ENCODE measurements around the gene AKT1S1. TPM values are rescaled to one million over a fixed set of nuclear protein-coding genes. Genes with fewer than 3 reads are reported as not detected.

Gene AKT1S1
- polyA plus RNA-seq, 1 donor, result 26.1 TPM

DNA sequence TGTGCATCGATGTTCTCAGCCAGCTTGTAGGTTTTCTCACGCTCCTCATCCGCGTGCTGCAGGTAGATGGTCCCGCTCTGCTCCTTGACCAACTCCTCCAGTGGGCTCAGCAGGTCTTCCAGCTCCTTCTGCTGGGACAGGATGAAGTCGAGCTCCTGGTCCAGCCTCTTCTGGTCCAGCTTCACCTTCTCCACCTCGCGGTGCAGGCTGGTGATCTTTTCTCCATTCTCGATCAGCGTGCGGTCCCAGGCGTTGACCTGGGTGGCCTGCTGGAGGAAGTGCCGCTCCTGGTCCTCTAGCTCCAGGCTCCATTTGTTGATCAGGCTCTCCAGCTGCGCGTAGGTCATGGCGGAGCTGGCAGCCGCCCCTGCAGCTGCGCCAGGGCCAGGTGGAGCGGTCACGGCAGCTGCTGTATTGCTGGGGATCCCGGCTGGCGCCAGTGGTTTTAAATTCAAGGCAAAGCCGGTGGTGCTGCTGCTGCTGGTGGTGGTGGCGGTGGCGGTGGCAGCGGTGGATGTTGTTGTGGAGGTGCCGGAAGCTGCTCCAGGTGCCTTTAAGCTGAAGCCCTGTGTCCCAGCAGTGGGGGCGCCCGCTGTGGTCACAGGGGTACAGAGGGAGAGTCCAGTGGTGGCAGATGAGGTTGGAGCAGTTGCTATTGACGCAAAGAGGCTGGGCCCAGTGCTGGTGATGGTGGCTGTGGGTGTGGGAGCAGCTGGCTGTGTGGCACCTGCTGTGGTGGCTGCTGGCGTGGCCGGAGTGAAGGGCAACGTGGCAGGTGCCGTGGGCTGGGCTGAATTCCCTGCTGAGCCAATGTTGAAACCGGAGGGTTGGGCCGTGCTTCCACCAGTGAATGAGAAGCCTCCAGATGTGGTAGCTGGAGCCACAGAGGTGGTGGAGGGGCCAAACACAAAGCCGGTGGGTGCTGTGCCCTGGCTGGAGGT is 31.6 kb upstream of the AKT1S1 start:
- DNase-seq, result no peak

DNA sequence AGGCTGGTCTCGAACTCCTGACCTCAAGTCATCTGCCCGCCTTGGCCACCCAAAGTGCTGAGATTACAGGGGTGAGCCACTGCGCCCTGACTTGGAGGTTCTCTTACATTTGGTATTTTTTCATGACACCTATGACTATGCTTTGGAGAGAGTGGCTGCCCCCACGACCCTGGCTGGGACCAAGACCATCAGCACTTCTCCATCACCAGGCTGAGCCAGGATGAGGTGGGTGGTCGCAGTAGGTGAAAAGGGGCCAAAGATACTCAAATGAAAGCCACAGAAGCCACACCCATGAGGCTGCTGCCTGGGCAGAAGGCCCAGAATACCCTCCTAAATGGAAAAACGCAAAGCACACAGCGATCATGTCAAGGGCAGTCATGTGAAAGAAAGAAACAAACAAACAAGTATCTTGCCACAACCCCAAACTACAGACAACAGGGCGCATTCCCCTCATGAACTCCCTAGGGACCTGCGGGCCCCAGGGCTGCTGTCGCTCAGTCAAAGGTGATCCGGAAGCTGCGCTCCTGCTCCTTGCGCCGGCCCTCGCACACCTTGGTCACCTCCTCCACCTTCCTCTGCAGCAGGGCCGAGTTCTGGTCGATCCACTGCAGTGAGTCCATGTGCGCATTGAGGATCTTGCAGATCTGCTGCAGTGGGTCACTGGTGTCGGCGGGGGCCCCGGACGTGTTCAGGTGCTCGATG is 30.7 kb upstream of the AKT1S1 start:
- DNase-seq, result no peak

DNA sequence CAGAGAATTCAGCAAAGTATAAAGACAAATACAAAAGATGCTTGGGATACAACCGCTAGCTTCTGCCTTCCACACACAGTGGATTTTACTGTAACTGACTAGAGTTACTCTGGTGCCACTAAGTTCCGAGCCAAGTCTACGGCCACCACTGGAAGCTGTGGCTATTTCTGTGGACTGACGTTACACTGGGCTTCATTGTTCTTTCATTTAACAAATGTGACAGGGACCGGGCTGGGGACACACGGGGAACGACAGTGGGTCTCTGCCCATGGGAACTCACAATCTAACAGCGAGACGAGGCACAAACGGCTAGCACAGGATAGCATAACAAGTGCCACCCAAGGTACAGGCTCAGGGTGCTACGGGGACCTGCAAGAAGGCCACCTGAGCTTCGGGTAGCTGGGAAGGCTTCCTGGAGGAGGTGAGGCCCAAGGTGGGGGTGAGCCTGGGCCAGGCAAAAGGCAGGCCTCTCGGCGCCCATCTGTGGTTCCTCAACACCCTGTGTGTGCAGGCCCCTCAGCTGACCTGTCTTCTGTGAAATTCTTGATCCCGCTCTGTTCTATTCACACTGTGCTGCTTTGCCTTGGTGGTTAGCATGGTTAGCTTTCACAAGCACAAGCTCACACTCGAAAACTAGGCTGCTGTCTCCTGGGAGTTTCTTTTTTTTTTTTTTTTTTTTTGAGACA is 29.9 kb upstream of the AKT1S1 start:
- DNase-seq, result no peak

DNA sequence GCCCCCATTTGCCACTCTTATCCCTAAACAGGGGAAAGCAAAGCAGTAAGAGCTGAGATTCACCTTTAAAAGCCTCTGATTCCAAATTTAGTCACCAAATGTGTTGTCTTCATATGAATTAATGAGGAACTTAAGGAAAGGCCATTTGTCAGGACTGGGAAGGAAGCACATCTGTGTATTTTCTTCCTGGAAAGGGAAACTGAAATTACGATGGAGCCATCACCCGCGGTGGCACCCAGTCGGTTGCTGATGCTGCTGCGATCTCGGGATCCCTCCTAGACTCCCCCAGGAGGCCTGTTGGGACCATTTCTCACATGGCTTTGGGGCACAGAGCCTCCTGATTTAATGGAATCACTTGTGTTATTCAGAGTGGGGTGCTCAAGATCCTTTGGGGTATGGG is 27.0 kb upstream of the AKT1S1 start:
- no peak for DNase-seq

DNA sequence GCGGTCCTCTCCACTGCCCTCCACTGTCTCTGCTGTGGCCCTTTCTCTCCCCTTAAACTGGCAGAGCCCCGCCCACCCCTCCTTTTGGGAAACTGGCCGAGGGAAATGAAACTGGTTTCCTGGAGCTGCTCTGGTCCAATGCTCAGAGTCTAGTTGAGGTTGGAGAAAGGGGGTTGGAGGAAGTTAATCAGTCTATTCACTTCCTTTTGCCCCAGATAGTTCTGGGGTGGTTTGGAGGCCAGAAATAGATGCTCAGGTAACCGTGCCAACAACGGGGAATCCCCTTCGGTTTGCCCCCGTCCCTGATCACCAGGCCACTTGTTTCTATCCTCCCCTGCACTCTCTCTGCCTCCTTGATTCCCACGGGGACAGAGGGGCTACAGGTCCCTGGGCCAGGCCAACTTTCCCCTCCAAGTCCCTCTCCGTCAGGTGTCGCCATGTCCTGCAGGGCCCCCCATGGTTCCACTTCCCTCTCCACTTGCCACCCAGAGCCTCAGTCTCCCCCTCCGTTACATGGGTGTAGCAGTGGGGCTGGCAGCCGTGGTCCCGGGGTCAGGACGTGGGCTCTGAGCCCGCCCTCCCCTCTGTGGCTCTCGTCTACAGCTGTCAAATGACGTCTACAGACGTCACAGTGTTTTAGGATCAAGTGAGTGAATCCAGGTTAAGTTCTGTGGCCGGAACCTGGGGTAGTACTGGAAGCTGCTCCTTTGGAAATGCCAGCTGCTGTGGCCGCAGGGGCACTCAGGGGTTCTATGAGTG is 19.9 kb upstream of the AKT1S1 start, which contains the start of gene IL4I1:
TSS of gene IL4I1 (minus strand) at position 25 of the 759 bp plus-strand sequence. CDS start 727 bp downstream, outside the sequence.
- peak; percentile 26 for DNase-seq

DNA sequence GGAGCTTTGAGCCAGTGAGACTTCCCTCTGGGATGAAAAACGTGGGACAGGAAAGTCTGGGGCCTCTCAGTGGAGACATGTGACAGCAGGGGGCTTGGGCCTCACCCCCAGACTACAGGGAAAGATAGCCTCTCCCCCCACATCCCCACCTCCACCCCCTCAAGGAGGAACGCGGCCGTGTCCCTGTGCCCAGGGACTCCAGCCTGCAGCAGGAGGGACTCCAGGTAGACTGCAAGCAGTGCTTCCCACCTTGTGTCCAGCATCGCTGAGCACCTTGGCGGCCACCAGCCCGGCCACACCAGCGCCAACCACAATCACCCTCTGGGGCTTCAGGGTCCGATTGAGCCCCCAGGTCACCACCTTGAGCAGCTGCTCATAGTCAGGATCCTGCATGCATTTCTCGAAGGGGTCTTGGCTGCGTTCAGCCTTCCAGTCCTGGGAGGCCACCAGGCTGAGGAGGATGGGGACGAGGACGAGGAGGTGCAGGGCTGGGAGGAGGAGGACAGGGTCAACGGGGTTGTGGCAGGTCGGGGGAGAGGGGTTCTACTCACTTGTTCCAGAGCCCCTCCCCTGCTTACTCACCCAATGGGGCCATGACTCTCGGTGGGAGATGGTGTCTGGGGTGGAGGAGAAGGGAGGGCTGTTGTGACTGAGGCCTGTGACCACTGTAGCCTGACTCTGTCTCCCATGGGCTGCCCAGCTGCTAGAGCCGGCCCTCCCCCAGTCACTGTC is 18.6 kb upstream of the AKT1S1 start:
- DNase-seq, result no peak

DNA sequence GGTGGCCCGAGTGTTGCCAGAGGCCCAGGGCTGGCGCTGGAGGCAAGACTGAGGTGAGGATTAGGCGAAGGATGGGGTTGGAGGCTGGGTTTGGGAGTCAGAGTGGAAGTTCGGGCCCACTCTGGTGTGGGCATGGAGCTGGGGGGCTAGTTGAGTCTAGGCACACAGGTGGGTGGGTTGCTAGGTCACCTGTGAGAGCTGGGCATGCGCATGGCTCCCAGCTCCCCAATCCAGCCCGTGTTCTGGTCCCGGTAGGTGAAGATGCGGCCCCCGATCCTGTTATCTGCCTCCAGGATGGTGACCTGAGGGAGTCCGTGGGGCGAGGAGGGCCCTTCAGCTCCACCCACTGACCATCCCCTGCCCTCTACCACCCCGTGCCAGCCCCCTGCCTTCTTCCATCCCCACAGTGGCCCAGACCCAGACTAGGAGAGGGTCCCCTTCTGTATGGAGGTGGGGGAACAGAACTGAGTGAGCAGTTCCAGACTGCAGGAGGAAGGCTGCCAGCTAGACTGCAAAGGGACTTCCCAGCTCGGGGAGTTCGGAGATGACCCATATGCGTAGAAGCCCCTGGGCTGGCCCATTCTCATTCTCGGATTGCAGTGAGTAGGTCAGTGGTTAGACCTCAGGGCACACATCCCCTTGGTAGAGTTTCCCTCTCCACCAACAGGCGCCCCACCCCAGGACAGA is 17.9 kb upstream of the AKT1S1 start:
- DNase-seq, result no peak

DNA sequence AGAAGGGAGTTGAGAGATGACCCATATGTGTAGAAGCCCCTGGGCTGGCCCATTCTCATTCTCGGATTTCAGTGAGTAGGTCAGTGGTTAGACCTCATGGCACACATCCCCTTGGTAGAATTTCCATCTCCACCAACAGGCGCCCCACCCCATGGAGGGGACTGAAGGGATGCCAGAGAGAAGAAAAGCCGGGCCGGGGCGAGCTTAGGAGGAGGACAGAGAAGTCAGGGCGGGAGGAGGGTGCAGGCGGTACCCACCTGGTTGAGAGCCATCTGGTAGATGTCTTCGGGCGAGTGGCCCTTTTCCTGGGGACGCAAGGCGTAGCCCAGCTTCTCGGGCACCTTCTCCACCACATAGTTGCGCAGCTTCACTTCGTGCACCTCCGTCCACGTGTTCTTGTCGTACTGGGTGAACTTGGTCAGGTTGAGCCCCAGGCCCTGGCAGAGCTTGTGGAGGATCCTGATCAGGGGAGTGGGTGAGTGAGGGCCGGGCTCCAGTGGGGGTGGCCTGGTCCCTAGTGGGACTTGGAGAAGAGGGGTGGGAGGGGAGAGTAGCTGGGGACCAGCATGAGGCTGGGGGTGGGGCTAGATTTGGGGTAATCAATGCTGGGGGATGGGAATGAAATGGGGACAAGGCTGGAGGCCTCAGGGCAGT is 17.0 kb upstream of the AKT1S1 start:
- no peak for DNase-seq

DNA sequence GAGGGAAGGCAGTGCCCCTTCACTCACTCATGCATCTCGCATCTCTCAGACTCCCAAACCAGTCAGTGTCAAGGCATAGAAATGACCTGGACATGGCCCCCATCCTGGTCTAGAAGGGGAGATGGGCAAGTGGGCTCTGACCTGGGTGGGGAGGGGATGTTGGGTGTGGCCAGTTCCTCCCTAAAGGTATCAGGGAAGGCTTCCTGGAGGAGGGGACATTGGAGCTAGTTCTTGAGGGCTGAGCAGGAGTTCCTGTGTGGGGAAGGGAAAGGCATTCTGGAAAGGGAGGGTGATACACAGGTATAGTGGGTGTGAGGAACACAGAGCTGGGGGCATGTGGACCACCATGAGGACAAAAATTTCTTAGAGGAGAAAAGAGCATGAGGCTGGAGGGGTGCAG is 15.6 kb upstream of the AKT1S1 start:
- DNase-seq, result no peak

DNA sequence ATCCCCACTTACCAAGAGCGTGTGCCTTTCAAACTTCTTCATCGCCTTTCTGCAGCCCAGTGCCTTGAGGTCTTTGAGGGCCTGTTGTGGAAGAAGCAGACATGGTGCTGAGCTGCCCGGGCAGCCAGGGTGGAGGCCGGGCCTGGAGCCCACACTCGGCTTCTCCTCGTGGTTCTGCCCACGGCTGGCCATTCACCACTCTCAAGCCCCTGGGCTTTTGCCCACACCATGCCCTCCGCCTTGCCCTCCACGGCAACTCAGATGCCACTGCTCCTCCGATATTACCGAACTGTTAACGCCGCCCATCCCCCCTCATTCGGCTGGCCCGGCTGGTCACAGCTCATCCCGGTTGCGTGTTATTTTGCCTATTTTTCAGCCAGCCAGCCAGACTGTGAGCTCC is 14.2 kb upstream of the AKT1S1 start:
- DNase-seq, result no peak

DNA sequence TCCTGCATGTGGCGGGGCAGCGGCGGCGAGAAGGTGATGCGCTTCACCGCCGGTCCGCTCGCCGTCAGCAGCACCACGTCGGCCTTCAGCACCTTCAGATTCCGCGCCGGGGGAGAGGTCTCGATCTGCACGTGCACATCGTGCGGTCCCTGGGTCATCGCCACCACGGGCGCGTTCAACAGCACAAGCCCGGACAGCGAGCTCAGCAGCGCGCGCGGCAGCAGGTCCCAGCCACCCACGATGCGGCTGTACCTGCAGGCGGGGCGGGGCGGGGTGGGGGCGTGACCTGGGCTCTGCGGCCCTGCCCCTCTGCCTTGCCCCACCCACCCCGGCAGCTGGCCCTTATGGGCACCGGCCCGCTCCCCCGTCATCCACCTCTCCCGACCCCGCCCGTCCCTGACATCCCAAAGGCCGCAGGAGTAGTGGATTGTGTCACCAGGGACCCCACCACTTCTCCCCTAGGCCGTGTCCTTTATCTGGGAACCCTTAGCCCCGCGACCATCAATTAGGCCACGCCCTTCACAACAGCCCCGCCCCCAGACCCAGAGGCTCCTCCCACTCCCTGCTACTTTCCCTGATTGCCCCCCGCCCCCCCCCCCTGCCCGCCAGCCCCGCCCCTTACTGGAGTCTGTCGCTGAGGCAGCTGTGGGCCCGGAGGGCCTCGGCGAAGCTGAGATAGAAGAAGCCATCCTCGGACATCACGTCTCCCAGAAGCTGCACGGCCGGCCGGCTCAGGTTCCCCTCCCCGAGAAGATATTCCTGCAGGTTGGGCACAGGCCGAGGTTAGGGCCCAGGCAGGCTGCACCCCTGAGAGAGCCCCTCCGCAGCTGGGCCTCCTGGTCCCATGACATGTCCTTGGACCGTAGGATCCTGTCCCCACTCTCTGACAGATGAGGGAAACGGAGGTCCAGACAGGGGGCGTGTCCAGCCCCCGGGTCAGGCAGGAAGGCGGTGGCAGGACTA is 13.5 kb upstream of the AKT1S1 start:
- DNase-seq, result no peak

DNA sequence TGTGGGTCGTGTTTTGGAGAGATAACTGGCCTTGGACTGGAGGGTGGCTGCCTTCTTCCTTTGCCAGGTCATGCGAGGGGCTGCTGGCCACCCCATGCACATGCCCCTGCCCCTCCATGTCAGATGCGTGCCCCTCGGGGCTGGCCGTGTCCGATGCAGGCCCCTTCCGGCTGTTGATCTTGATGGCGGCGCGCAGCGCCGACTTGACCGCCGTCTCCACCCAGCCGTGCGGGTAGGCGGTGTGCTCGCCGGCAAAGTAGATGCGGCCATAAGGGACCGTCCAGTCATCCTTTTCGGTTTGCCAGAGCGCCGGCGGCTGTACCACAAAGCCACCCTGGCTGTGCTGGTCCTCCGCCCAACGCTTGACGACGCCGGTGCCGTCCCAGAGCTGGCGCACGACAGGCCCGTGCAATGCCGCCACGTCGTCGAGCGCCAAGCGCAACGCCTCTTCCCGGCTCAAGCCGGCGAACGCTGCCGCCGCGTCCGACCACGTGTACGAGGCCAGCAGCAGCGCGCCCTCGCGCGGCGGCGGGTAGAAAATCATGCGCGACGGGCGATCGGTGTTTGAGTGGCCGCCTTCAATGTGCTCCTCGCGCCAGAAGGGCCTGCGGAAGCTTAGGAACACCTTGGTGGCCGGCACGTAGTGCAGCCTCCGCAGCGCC is 12.7 kb upstream of the AKT1S1 start:
- no peak for DNase-seq

DNA sequence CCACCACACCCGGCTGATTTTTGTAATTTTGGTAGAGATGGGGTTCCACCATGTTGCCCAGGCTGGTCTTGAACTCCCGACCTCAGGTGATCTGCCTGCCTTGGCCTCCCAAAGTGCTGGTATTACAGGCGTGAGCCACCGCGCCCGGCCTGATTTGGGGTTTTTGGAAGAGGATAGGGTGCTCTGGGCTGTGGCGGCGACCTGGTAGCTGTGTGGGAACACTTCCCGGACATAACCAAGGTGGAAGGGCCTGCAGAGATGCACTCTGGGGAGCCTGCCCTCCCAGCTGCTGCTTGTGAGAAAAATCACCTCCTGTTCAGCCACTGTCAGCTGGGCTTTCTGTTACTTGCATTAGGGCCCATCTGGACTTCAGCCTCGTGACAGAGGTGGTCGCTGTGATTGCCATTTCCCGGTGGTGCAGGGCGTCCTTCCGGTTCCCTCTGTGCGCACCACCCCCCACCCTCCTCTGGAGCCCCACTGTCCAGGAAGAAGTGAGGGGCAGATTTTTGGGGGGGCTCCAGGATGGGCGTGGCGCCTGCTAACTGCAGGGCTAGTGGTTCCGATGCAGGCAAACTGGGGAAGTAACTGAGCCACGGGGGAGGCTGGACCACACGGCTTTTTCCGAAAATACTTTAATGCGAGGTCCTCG is 12.0 kb upstream of the AKT1S1 start:
- no peak for DNase-seq

DNA sequence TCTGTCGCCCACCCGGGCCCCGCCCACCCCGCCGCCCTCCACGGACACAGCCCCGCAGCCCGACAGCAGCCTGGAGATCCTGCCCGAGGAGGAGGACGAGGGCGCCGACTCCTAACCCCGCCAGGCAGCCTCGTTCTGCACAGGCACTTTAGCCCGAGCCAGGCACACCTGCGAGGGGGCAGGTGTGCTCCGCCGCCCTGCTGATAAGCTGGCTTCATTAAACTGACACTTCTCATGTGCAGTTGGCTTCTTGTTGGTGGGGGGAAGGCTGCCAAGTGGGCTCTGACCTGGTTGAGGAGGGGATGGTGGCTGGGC is 11.3 kb upstream of the AKT1S1 start:
- DNase-seq, result no peak

DNA sequence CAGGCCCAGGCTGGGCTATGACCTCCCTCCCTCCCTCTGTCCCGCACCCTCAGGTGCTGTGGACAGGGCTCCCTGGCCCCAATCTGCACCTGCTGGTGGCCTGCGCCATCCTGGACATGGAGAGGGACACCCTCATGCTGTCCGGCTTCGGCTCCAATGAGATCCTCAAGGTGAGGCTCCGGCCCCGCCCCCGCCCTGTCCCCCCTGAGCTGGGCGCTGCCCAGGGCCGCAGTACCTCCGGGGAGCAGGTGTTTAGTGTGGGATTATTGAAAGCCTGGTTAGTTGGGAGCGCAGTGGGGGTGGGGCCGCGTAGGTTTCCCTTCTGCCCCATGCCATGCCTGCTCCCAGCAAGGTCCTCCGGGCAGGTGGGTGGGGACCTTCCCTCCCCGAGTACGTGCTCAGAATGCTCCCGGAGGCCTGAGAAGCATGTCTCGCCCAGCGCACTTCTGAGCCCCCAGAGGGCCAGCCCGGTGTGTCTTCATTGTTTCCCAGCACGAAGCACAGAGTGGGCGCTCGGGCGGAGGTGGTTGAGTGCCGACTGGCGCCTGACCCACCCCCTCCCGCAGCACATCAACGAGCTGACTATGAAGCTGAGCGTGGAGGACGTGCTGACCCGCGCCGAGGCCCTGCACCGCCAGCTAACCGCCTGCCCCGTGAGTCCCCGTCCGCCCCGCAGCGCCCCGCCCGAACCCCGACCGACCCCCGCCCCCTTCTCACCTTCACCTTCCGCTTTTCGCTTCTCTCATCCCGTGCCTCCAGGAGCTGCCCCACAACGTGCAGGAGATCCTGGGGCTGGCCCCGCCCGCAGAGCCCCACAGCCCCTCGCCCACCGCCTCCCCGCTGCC is 10.7 kb upstream of the AKT1S1 start:
- no peak for DNase-seq

DNA sequence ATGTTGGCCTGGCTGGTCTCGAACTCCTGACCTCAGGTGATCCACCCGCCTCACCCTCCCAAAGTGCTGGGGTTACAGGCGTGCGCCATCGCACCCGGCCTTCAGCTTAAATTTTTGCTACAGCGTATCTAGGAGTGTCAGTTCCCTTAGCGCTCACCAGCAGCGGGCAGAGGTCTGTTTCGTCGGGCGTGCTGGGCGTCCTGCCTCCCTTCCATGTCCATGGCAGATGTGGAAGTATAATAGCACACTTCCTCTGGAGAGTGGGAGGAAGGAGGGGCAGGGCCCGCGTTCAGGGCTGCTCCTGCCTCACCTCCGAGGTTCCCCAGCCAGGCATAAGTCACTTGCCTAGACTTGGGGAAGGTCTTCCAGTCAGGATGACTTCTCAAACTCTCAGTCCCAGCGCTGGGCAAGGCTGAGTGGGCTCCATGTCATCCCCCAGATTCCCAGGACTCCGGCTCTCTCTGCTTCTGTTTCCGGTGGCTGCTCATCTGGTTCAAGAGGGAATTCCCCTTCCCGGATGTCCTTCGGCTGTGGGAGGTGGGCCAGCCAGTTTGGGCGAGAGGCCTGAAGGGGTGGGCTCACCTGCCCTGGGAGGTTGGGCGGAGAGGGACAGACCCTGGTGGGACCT is 10.0 kb upstream of the AKT1S1 start:
- DNase-seq, result no peak

All from left kidney (tissue), 2 donors.